Adipocyte (in vitro differentiated cells): ENCODE data around the gene CWF19L1.

Source experiments
- DNase-seq: peaks from one replicate; pipeline ENCODE4 v3.0.0-alpha.2; 2015; ENCODE audit warnings: low read depth
- H3K27me3 ChIP-seq: replicated peaks from 2 replicates; pipeline ENCODE4 v1.7.0; 2013; ENCODE audit warnings: mild to moderate bottlenecking, low read length, moderate library complexity; ENCODE audit not compliant: control insufficient read depth, insufficient read depth
- H3K36me3 ChIP-seq: 2 replicates; pipeline ENCODE4 v1.7.0; 2013; ENCODE audit warnings: low read length, mild to moderate bottlenecking, moderate library complexity; ENCODE audit not compliant: control insufficient read depth, insufficient read depth, severe bottlenecking
- H3K4me1 ChIP-seq: 2 replicates; pipeline ENCODE4 v1.7.0; 2013; ENCODE audit warnings: mild to moderate bottlenecking, low read length, moderate library complexity; ENCODE audit not compliant: control insufficient read depth, insufficient read depth
- H3K4me3 ChIP-seq: 2 replicates; pipeline ENCODE4 v1.7.0; 2013; ENCODE audit warnings: mild to moderate bottlenecking, low read length, moderate library complexity
- H3K9ac ChIP-seq: 2 replicates; pipeline ENCODE4 v1.7.0; 2013; ENCODE audit warnings: mild to moderate bottlenecking, low read length, moderate library complexity
- H3K9me3 ChIP-seq: 2 replicates; pipeline ENCODE4 v1.7.0; 2013; ENCODE audit warnings: mild to moderate bottlenecking, low read length, moderate library complexity; ENCODE audit not compliant: control insufficient read depth

The CWF19L1 gene

DNA sequence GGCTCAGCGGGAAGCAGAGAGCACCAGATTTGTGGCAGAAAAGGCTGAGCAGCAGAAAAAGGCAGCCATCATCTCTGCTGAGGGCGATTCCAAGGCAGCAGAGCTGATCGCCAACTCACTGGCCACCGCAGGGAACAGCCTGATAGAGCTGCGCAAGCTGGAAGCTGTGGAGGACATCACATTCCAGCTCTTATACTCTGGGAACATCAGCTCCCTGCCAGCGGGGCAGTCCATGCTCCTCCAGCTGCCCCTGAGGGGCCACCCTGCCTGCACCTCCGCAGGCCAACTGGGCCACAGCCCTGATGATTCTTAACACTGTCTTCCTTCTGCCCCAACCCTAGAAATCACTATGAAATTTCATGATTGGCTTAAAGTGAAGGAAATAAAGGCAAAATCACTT lies 18.6 kb downstream of the CWF19L1 start:
- Histone ChIP-seq H3K27me3 (no peaks in the 10 kb centered on the region), H3K4me1 (no peaks in the 10 kb centered on the region), H3K9me3 (no peaks in the 10 kb centered on the region), H3K9ac (no peak overlapping the region), H3K4me3 (no peak overlapping the region), H3K36me3 (peaks cover 88% of the 10 kb centered on the region)
- no peak for DNase-seq

DNA sequence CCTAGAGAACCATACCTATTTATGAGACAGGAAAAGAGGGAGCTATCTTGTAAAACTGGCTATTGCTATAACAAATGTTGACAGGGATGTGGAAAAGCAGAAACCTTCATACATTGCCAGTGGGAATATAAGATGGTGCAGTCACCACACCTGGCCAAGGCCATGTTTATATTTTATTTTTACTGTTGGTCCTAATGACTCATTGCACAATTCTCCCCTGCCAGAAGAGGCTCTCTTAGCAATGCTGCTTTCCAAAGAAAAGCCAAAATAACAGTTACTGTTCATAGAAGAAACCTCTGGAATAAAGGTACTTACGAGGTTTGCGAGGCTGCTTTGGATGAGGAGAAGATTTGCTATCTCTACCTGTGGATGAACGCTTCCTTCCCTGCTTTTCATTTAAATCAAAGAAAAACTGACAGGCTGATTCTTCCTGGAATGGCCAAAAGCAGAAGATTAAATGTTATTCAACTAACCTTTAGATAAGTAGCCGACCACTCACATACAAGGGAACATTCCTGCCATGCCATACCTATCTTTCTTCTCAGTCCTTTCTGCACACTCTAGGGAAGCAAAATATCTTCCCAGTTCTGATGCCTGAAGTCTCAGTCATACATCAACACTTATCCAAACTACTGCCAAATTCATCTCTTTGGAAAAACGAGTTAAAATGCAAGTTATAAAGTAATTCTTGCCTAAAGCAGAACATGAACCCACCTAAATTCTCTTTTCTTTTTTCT lies 21.8 kb downstream of the CWF19L1 start:
- H3K36me3 ChIP-seq = peaks cover 89% of the 10 kb centered on the region
- DNase-seq = peak; percentile 5
- no peaks in the 10 kb centered on the region for H3K27me3 ChIP-seq
- H3K9ac ChIP-seq = no peak overlapping the region
- no peaks in the 10 kb centered on the region for H3K9me3 ChIP-seq
- no peaks in the 10 kb centered on the region for H3K4me1 ChIP-seq
- H3K4me3 ChIP-seq = no peak overlapping the region

DNA sequence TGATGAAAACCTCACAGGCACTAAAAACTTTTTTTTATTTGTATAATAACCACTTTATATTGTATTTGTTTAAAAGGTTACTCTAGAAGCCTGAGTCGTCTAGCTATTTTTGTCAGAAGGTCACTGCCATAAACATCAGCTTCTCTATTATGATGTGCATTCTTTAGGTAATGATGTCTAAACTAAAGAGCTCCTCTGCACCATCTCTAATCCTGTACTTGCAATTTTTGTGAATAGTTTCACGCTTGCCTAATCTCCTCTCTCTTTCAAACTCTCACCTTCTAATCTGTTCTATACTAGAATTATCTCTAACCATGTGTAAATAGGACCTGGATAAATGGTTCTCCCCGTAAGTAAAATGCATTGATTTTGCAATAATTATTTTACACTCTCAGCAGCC lies 27.6 kb downstream of the CWF19L1 start:
- no peak overlapping the region for H3K9ac ChIP-seq
- DNase-seq = no peak
- no peaks in the 10 kb centered on the region for H3K9me3 ChIP-seq
- H3K4me1 ChIP-seq = no peaks in the 10 kb centered on the region
- no peaks in the 10 kb centered on the region for H3K27me3 ChIP-seq
- no peak overlapping the region for H3K4me3 ChIP-seq
- H3K36me3 ChIP-seq = peaks cover 84% of the 10 kb centered on the region

DNA sequence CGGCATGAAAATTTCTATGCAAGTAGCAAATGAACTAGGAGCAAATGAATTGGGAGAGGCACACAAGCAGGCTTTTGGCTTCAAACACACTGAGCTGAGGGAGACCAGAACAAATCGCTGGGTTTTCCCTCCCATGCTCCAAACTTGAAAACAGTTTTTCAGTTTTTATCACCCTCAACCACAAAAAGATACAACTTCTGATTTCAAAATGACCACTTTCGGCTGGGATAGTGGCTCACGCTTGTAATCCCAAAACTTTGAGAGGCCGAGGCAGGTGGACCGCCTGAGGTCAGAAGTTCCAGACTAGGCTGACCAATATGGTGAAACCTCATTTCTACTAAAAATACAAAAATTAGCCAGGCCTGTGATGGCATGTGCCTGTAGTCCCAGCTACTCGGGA lies 29.0 kb downstream of the CWF19L1 start:
- peaks cover 86% of the 10 kb centered on the region for H3K36me3 ChIP-seq
- H3K9ac ChIP-seq = no peak overlapping the region
- no peaks in the 10 kb centered on the region for H3K4me1 ChIP-seq
- H3K27me3 ChIP-seq = no peaks in the 10 kb centered on the region
- H3K4me3 ChIP-seq = no peak overlapping the region
- H3K9me3 ChIP-seq = no peaks in the 10 kb centered on the region
- DNase-seq = no peak

DNA sequence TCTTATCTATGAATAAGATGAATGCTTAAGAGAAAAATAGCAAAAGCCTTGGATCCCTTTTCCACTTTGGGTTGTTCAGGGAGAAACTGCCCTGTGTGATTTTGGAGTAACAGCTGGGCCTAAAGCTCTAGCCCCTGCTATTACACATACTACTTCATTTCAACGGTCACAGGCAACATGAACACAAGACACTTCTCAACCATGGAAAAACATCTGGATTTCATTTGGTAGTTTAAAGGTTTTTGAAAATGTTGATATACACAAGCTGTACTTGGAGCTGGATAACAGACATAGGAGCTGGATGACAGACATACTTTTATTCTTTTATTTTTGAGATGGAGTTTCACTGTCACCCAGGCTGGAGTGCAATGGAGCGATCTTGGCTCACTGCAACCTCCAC lies 35.3 kb downstream of the CWF19L1 start:
- DNase-seq = peak; percentile 79
- no peaks in the 10 kb centered on the region for H3K9me3 ChIP-seq
- no peaks in the 10 kb centered on the region for H3K27me3 ChIP-seq
- no peak overlapping the region for H3K4me3 ChIP-seq
- peaks cover 51% of the 10 kb centered on the region for H3K36me3 ChIP-seq
- peaks cover 16% of the 10 kb centered on the region for H3K4me1 ChIP-seq
- H3K9ac ChIP-seq = no peak overlapping the region

DNA sequence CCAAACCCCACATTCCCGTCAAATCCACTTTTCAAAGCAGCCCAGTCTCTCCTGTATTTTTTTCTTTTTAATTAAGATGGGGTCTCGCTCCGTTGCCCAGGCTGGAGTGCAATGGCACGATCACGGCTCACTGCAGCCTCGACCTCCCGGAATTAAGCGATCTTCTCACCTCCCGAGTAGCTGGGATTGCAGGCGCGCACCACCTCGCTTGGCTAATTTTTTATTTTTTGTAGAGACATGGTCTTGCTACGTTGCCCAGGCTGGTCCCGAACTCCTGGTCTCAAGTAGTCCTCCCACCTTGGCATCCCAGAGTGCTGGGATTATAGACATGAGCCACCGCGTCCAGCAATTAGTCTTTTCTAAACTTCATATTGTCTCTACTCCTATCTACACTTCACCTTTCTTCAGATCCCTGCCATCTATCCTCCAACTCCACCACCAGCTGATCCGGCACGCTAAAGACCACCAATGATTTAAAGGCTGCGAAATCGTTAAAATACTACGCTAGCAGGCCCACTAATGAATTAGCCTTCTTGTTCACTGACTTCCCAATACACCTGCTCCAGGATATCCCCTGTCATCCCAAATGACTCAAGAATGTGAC lies 37.5 kb downstream of the CWF19L1 start:
- Histone ChIP-seq H3K4me3 (peak overlapping the region; percentile 97), H3K4me1 (peaks cover 16% of the 10 kb centered on the region), H3K9ac (peak overlapping the region; percentile 94), H3K36me3 (peaks cover 41% of the 10 kb centered on the region), H3K9me3 (no peaks in the 10 kb centered on the region), H3K27me3 (no peaks in the 10 kb centered on the region)
- DNase-seq = no peak

DNA sequence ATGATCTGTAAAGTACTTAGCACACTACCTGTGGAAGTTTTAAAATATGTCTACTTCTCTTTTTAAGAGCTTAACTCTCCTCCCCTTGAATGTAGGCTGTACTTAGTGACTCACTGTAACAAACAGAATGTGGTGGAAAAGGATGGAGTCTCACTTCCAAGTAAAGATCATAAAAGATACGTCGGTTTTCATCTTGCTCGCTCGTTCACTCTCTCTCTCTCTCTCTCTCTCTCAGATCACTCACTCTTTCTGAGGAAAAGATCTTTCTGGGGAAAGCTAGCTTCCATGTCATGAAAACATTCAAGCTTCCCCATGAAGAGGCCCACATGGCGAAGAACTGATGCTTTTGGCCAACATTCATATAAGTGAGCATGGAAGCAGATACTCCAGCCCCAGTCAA lies 43.6 kb downstream of the CWF19L1 start:
- Histone ChIP-seq H3K9ac (no peak overlapping the region), H3K27me3 (no peaks in the 10 kb centered on the region), H3K4me1 (peaks cover 10% of the 10 kb centered on the region), H3K9me3 (no peaks in the 10 kb centered on the region), H3K4me3 (no peak overlapping the region), H3K36me3 (peaks cover 68% of the 10 kb centered on the region)
- DNase-seq = no peak

DNA sequence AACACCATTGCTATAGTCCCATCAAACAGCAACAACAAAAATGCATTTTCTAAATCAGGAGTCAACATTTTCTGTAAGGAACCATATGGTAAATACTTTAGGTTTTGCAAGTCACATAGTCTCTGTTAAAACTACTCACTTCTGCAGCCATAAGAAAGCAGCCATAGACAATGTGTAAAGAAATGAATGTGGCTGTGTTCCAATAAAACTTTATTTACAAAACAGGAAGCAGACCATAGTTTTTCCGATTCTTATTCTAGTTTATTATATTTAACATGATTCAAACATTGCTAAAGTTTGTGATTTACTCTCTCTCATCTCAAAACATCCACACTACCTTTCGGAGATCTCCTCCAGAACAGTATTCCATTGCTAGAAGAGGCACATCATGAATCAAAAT lies 44.9 kb downstream of the CWF19L1 start:
- H3K36me3 ChIP-seq = peaks cover 82% of the 10 kb centered on the region
- no peaks in the 10 kb centered on the region for H3K9me3 ChIP-seq
- no peak for DNase-seq
- no peaks in the 10 kb centered on the region for H3K27me3 ChIP-seq
- no peak overlapping the region for H3K9ac ChIP-seq
- H3K4me3 ChIP-seq = no peak overlapping the region
- no peaks in the 10 kb centered on the region for H3K4me1 ChIP-seq

DNA sequence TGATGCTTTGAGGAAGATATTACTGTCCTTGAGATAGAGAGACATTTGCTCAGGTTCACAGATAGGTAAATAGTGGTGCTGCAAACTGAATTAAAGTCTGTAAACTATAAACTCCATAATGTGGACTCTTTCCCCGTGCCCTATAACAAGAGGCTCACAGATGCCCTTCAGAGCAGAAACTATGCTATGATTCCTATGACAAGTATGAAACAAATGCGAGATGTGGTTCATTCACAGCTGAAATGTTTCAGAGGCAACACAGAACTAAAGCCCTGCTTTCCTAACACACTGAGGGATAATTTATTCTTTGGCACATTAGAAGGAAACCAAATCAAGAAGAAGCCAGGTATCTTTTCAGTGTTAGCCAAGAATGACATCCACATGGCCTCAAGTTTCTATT lies 51.4 kb downstream of the CWF19L1 start:
- H3K27me3 ChIP-seq = no peaks in the 10 kb centered on the region
- peaks cover 94% of the 10 kb centered on the region for H3K36me3 ChIP-seq

DNA sequence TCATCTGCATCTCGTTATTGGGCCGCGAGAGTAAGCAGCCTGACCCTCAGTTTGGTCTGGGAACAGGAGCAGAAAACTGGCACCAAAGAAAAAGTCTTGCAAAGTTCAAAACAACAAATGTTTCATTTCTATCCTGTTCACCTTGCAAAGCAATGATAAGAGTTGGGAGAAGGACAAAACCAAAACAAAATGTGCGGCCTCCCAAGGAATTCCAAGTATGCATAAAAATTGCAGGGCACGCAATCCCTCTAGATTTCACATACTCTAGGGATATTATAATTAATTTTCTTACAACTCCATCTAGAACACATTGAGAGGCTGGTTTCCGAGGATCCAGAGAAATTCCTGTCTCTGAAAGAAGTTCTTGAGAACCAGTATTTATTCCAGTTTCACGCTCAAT lies 58.1 kb downstream of the CWF19L1 start:
- H3K4me1 ChIP-seq = peaks cover 20% of the 10 kb centered on the region
- H3K27me3 ChIP-seq = no peaks in the 10 kb centered on the region
- no peaks in the 10 kb centered on the region for H3K9me3 ChIP-seq
- DNase-seq = peak; percentile 71
- H3K4me3 ChIP-seq = no peak overlapping the region
- peak overlapping the region; percentile 58 for H3K9ac ChIP-seq
- H3K36me3 ChIP-seq = peaks cover 64% of the 10 kb centered on the region

More for the DNA sequence above, 51.4 kb downstream of the CWF19L1 start:
- Histone ChIP-seq H3K4me1 (no peaks in the 10 kb centered on the region), H3K9ac (no peak overlapping the region), H3K9me3 (no peaks in the 10 kb centered on the region), H3K4me3 (no peak overlapping the region)
- peak; percentile 45 for DNase-seq

DNA sequence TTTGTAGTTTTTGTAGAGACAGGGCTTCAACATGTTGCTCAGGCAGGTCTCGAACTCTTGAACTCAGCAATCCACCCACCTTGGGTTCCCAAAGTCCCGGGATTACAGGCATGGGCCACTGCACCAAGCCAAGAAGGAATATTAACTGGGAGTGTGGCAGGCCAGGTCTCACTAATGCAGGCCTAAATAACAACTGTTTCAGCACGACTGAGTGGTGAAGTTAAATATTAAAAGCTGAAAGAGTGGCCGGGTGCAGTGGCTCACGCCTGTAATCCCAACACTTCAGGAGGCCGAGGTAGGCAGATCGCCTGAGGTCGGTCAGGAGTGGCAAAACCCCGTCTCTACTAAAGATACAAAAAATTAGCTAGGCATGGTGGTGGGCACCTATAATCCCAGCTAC lies 59.2 kb downstream of the CWF19L1 start:
- DNase-seq = no peak
- no peak overlapping the region for H3K4me3 ChIP-seq
- H3K4me1 ChIP-seq = peaks cover 20% of the 10 kb centered on the region
- H3K36me3 ChIP-seq = peaks cover 66% of the 10 kb centered on the region
- H3K9me3 ChIP-seq = no peaks in the 10 kb centered on the region
- H3K9ac ChIP-seq = no peak overlapping the region
- H3K27me3 ChIP-seq = no peaks in the 10 kb centered on the region
